ENCODE data around the gene NCKAP5.

NCKAP5 gene

DNA sequence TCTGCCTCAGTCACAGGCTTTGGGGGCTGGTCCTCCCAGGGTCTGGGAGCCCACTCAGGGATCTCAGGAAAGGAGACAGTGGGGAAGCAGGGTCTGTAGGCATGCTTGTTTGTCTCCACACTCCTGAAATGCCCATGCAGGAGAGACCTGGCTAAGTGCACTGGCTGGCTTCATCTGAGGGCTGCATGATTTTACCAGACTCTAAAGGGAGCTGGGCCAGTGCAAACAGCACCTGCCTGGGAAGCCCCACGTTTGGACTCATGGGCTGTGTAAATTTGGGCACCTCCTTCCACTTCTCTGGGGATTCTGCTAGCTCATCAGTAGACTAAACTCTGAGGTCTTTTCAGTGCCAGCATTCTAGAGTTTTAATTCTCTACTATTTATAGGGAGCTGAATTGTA is 931.9 kb downstream of the NCKAP5 start:
- CTCF ChIA-PET: no interaction called here
- TF ChIP-seq FOXK2 (IDR thresholded peaks at IDR 0.05): no peak
- POLR2A ChIA-PET: interaction anchor here (1.1 kb wide), 1 partner anchor 10 kb away, joined by 3 read pairs; no protein-coding TSS in a partner anchor
- no peak for DNase-seq (ENCODE audit: extremely low spot score)

GRCh38 chr2:132633635-132634034 is 934.6 kb downstream of the NCKAP5 start:
- TF ChIP-seq HDGF (IDR thresholded peaks at IDR 0.05; ENCODE audit: borderline replicate concordance): no peak
- no peak for TF ChIP-seq SUZ12 (IDR thresholded peaks at IDR 0.05)
- no peak for TF ChIP-seq L3MBTL2 (conservative IDR thresholded peaks at IDR 0.05)
- TF ChIP-seq FOXA1 (IDR thresholded peaks at IDR 0.05): no peak
- TF ChIP-seq NFRKB (IDR thresholded peaks at IDR 0.05): no peak
- TF ChIP-seq FOXM1 (IDR thresholded peaks at IDR 0.05; ENCODE audit: borderline replicate concordance): no peak
- no peak for TF ChIP-seq ELF4 (IDR thresholded peaks at IDR 0.05)
- no peak for TF ChIP-seq ARNT (IDR thresholded peaks at IDR 0.05)
- TF ChIP-seq BHLHE40 (IDR thresholded peaks at IDR 0.05; ENCODE audit: borderline replicate concordance): no peak
- no peak for TF ChIP-seq TARDBP (IDR thresholded peaks at IDR 0.05)
- no peak for TF ChIP-seq SP1 (IDR thresholded peaks at IDR 0.05)
- no peak for TF ChIP-seq CTBP1 (IDR thresholded peaks at IDR 0.05; ENCODE audit: borderline replicate concordance)
- DNase-seq (ENCODE audit: extremely low spot score): no peak
- ChIA-PET CTCF (no interaction called here), POLR2A (no interaction called here)

DNA sequence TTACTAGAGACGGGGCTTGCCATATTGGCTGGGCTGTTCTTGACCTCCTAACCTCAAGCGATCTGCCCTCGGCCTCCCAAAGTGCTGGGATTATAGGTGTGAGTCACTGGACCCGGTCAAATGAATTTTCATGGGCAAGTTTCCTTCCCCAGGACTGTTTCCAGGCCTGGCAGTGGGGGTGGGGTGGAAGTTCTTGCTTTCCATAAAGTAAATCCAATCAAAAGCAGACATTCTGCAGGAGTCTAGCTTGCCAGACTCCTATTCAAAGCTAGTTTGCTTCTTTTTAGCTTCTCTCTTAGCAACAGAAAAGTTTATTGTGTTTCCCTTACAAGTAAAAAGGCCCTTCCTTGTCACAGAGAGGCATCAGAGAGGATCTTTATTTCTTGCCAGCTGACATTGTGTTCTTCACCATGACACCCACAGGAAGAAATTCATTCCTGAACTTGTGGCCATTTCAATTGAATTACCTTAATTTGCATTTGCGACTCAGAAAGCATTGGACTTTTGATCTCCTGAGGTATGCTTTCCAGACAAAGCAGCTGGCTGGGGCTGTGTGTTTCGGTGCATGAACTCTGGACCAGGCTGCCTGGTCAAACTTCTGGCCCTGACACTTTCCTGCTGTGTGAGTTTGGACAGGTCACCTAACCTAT is 936.1 kb downstream of the NCKAP5 start:
- POLR2A ChIA-PET: no interaction called here

GRCh38 chr2:132627536-132627935 is 940.7 kb downstream of the NCKAP5 start:
- CTCF ChIA-PET: no interaction called here
- POLR2A ChIA-PET: no interaction called here
- TF ChIP-seq ZNF384 (IDR thresholded peaks at IDR 0.05) (no peak), TARDBP (IDR thresholded peaks at IDR 0.05) (no peak), PKNOX1 (IDR thresholded peaks at IDR 0.05) (no peak), NFRKB (IDR thresholded peaks at IDR 0.05) (no peak), ELF4 (IDR thresholded peaks at IDR 0.05) (no peak), L3MBTL2 (conservative IDR thresholded peaks at IDR 0.05) (no peak), SP1 (IDR thresholded peaks at IDR 0.05) (no peak), FOXK2 (IDR thresholded peaks at IDR 0.05) (no peak)
- DNase-seq (ENCODE audit: extremely low spot score): no peak

More for the DNA sequence above, 936.1 kb downstream of the NCKAP5 start:
- DNase-seq (ENCODE audit: extremely low spot score): no peak
- TF ChIP-seq LEF1 (IDR thresholded peaks at IDR 0.05; ENCODE audit: borderline replicate concordance) (no peak), L3MBTL2 (conservative IDR thresholded peaks at IDR 0.05) (no peak)
- CTCF ChIA-PET: no interaction called here

DNA sequence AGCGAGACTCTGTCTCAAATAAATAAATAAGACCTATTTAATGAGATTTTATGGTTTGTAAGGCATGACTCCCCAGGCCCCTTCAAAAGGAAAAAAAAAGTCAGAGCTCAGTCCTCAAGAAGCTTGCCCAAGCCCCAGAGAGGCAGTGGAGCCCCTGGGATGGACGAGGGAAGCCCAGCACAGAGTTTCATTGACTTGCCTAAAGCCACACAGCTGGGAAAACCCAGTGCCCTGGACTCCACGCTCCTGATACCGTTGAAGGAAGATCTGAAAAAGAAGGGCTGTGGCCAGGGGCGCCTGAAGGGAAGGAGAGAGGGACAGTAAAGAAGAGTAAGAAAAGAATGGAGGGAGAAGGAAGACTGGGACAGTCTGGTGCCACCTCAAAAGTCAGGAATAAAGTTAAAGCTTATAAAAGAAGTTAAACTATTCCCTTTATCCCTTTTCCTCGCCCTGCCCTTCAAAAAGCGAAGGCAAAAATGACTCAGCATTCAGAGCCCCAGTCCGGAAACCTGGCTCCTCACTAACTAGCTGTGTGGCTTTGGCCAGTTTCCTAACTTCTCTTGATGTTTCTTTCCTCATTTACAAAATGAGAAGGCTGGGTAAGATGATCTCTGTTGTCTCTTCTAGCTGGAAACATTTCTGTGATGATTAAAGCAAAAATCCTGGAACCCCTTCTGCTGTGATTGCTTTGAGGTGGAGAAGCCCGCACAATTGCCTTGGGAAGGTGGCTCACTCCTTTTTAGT is 945.0 kb downstream of the NCKAP5 start:
- DNase-seq (ENCODE audit: extremely low spot score): no peak
- ChIA-PET POLR2A (no interaction called here), CTCF (no interaction called here)
- TF ChIP-seq TARDBP (IDR thresholded peaks at IDR 0.05): no peak
- TF ChIP-seq SP1 (IDR thresholded peaks at IDR 0.05): no peak
- no peak for TF ChIP-seq FOXM1 (IDR thresholded peaks at IDR 0.05; ENCODE audit: borderline replicate concordance)
- no peak for TF ChIP-seq CTBP1 (IDR thresholded peaks at IDR 0.05; ENCODE audit: borderline replicate concordance)
- TF ChIP-seq SUZ12 (IDR thresholded peaks at IDR 0.05): no peak
- no peak for TF ChIP-seq ARNT (IDR thresholded peaks at IDR 0.05)
- no peak for TF ChIP-seq FOXK2 (IDR thresholded peaks at IDR 0.05)
- no peak for TF ChIP-seq BHLHE40 (IDR thresholded peaks at IDR 0.05; ENCODE audit: borderline replicate concordance)
- no peak for TF ChIP-seq L3MBTL2 (conservative IDR thresholded peaks at IDR 0.05)
- no peak for TF ChIP-seq NFRKB (IDR thresholded peaks at IDR 0.05)
- TF ChIP-seq ZNF384 (IDR thresholded peaks at IDR 0.05): no peak
- no peak for TF ChIP-seq LEF1 (IDR thresholded peaks at IDR 0.05; ENCODE audit: borderline replicate concordance)
- TF ChIP-seq FOXA1 (IDR thresholded peaks at IDR 0.05): no peak
- TF ChIP-seq ELF4 (IDR thresholded peaks at IDR 0.05): no peak
- no peak for TF ChIP-seq HDGF (IDR thresholded peaks at IDR 0.05; ENCODE audit: borderline replicate concordance)
- TF ChIP-seq PKNOX1 (IDR thresholded peaks at IDR 0.05): no peak

Data from HEK293T (cell line).